ENCODE results near the gene ATXN2L.
A peak's percentile ranks its signal among the peaks of the same experiment; 100 is the strongest.
"Not testable (repeated sequence)": the region's sequence is repeated elsewhere in the genome, so short reads cannot be mapped to it uniquely, and the experiment has no call there.

The ATXN2L gene

DNA sequence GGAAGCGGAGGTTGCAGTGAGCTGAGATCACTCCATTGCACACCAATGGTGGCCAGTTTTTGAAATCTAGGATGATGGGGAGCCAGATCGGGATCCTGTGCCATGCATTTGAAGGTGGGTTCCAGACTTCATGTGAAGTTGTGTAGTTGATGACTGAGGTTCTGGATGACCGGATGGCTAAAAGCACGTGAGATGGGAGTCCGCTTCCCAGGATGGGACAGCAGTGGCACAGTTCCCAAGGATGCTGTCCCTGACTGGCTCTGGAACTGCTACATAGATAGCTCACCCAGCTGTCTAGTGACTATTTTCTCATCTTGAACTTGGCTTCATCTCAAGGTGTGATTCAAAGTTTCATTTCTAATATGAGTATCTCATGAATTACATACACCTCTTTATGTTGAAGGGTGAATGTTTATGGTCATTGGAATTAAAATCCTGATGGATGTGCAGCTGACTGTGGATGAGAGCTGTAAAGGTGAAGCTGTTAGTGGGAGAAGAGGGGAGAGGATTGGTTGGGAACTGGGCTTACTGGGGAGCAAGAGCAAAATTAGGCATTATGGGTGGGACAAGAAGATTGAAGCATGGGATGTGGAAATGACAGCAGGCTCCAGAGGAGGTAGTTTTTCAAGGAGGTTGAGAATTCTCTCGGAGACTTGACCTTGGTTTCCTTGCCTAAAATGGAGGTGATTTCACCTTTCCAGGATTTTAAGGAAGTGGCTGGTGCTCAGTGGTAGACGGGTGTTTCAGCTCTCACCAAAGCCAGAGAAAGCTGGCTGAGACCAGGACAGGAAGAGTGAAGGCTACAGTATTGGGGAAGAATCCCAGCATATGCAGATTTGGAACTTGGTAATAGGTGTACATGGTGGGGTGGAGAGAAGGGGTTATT, 15.1 kb downstream of the ATXN2L start:
- DNase-seq (ENCODE audit: low read depth in 2 of 2) = no peak

DNA sequence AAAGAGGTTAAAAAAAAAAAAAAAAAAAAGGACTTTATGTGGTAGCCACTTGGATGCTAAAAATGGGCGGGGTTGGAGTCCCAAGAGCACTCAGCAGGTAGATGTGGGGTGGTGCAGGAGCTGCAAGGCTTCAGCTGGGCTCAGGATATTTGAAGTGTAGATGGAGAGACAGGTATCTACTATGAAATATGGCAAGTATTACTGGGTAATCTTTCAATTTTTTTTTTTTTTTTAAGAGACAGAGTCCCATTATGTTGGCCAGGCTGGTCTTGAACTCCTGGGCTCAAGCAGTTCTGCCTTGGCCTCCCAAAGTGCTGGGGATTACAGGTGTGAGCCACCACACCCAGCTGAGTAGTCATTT, 15.7 kb downstream of the ATXN2L start:
- DNase-seq (ENCODE audit: low read depth in 2 of 2) = no peak

DNA sequence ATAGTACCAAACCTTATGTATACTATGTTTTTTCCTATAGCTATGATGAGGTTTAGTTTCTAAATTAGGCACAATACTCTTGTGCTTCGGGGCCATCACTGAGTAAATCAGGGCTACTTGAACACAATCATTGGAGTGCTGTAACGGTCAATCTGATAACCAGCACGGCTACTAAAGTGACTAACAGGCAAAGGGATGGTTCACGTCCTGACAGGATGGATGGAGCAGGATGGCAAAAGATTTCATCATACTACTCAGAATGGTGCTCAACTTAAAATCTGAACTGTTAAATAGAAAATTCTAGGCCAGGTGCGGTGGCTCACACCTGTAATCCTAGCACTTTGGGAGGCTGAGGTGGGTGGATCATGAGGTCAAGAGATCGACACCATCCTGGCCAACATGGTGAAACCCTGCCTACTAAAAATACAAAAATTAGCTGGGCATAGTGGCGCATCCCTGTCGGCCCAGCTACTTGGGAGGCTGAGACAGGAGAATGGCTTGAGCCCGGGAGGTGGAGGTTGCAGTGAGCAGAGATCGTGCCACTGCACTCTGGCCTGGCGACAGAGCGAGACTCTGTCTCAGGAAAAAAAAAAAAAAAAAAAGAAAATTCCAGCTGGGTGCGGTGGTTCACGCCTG, 16.3 kb downstream of the ATXN2L start:
- no peak for DNase-seq (ENCODE audit: low read depth in 2 of 2)

DNA sequence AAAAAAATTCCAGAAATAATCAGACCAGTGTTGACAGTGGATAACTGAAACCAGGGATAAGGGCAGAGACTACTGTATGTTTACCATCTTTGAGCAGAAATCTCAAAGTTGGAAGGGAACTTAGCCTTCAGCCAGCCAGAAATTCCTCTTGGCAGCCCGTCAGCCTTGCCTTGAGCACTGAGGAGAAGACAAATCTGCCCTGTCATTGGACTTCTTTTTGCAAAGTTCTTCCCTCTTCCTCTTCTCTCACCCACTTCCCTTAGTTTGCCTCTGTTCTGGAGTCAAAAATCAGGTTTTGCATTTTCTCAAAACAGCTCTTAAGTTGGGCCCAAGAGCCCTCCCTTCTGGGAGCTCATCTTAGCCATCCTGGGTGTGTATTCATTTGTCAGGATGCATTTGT, 17.1 kb downstream of the ATXN2L start:
- no peak for DNase-seq (ENCODE audit: low read depth in 2 of 2)

DNA sequence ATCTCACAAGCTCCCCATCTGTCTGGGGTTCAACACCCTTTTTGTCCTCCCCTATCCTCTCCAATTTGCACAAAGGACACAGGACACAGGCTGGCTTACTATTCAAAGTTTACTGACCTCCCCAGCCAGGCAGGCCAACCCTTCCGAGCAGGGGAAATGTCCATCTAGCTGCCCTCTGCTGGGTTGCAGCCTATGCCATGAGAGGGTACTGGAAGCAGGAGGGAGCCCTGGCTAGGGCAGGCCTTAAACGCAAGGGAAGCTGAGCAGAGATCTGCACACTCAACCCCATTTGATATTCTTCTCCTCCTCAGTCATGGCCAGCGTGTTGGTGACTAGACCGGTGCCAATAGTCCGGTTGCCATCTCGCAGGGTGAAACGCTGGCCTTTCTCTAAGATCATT, 19.9 kb downstream of the ATXN2L start:
- DNase-seq (ENCODE audit: low read depth in 2 of 2) = no peak

DNA sequence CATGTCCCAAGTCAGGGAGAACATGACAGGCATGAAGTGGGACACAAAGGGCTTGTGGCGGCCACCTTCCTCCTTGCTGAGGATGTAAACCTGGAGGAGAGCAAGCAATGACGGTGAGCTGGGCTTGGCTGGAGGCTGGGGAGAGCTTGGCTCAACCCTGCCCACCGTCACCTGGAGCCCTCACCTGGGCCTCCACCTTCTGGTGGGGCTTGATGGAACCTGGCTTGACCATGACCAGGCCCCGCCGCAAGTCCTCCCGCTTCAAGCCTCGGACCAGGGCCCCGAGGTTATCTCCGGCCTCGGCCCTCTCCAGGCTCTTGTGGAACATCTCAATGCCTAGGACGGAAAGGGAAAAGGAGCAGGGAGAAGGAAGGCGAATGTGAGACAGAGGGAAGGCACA, 21.0 kb downstream of the ATXN2L start:
- DNase-seq (ENCODE audit: low read depth in 2 of 2) = no peak

DNA sequence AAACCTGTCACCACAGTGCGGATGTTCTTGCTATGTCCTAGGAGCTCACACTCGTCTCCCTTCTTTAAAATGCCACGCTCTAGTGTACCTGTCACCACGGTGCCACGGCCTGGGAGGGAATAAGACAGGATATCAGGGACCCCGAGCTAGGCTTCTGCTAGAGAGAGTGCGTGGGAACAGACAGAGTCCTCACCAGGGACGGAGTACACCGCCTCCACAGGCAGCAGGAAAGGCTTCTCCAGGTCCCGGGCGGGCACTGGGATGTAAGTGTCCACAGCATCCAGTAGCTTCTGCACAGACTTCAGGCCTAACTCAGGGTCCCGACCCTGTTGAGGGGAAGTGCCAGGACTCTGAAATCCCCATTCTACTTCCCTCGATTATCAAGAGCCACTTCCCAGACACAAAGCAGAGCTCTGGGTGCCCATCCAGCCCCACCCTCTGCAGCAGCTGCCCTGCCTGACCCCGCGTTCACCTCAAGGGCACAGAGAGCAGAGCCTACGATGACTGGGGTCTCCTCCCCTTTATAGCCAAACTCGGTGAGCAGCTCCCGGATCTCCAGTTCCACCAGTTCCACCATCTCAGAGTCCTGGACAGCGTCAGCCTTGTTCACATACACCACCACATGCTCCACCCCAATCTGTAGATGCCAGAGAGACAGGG, 21.6 kb downstream of the ATXN2L start:
- DNase-seq (ENCODE audit: low read depth in 2 of 2) = no peak

DNA sequence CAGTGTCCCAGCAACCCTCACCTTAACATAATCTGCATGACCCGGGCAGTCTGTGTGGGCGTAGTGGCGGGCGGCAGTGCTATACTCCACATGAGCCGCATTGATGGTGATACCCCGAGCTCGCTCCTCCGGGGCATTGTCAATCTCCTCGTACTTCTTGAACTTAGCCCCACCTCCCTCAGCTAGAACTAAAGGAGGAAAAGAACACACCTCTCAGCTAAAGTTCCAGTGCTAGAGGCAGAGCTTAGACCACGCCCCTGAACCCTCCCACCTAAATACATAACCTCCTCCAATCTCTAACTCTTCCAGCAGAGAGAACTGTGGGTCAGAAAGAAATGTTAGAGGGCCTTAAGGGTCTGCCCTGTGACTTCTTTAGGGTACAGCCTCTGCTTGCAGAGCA, 22.5 kb downstream of the ATXN2L start:
- peak in 1 of 2 donors; percentile 25 for DNase-seq (ENCODE audit: low read depth in 2 of 2)

DNA sequence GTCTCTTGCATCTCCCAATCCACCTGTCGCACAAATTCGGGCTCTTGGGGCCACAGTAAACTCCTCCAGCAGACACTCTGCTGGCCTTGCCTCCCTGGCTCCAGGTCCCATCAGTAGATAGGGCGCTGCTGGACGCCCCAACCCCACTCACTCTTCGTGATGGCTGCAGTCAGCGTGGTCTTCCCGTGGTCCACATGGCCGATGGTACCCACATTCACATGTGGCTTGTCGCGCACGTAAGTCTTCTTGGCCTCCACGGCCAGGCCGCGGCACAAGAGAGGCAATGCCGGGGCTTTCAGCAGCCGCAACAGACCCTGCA, 22.9 kb downstream of the ATXN2L start:
- no peak for DNase-seq (ENCODE audit: low read depth in 2 of 2)

DNA sequence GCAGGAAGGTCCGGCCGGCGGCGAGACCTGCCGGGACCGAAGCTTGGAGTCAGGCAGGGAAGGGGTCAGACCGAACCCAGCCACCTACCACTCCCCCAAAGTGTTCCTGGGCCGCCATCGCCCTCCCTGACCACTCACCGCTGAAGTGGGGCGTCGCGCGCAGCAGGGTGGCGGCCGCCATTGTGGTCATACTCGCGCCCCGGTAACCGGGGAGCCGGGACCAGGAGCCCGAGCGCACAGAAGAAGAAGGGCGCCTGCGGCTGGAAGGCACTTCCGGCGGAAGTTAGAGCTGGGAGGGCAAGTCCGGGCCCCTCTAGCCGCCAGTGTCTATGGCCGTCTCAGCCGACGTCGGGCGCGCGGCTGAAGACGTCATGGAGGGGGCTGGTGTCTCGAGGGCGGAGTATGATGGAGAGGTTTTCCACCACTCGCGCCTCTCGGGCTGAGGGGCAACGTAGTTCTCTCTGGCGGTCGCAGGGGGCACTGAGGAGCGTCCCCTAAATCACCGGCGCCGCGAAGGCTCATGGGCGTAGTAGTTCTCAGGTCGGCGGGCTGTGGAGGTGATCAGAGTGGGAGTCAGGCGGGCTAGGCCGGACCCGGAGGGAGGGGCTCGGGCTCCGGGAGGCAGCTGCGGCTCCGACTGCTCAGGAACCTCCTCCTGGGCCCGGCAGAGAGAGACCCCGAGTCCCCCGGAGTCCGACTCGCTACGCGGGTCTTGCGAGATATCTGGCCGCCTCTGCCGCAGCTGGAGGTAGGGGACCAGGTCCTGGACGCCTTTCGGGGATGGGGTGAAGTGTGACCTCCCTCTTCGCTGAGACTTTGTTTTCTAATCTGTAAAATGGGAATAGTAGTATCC, 23.5 kb downstream of the ATXN2L start, which contains the start of gene TUFM:
TSS of gene TUFM (minus strand) at position 269 of the 853 bp plus-strand sequence. CDS start at position 190, 79 bp downstream.
- DNase-seq (ENCODE audit: low read depth in 2 of 2) = peak; percentile 96 to 97

DNA sequence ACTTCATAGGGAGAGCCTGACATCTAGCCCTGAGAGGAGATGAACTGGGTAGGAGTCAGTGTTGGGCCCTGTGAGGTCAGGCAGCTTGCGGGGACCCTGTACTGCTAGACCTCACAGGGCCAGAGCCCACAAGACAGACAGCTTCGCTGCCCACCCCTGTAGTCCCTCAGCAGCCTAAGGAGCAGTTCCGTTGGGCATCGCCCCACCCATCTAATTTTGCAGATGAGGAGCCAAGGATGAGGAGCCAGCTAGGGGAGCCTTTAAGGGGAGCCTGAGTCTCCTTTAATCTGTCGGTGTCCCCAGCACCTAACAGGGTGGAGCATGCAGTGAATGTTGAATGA, 24.1 kb downstream of the ATXN2L start:
- no peak for DNase-seq (ENCODE audit: low read depth in 2 of 2)

DNA sequence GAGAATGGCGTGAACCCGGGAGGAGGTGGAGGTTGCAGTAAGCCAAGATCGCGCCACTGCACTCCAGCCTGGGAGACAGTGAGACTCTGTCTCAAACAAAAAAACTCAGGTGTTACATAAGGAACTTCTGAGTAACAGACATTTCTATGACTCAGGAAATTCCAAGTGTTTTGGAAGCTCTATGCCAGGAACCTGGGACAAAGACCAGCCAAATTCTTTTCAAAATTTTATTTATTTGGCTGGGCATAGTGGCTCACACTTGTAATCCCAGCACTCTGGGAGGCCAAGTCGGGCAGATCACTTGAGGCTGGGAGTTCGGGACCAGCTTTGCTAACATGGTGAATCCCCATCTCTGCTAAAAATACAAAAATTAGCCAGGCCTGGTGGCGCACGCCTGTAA, 35.6 kb downstream of the ATXN2L start:
- no peak for DNase-seq (ENCODE audit: low read depth in 2 of 2)

DNA sequence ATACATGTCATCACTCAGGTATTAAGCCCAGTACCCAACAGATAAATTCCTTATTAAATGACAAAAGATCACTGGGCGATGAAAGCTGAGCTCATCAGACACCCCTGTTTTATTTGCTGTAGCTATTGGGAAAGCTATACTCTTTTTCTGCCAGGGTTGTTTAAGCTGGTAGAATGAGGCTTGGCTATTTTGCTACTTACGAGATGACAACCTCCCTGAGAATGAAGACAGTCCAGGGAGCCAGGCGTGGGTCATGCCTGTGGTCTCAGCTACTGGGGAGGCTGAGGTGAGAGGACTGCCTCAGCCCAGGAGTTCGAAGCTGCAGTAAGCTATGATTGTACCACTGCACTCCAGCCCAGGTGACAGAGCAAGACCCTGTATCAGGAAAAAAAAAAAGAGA, 36.5 kb downstream of the ATXN2L start:
- DNase-seq (ENCODE audit: low read depth in 2 of 2) = no peak

DNA sequence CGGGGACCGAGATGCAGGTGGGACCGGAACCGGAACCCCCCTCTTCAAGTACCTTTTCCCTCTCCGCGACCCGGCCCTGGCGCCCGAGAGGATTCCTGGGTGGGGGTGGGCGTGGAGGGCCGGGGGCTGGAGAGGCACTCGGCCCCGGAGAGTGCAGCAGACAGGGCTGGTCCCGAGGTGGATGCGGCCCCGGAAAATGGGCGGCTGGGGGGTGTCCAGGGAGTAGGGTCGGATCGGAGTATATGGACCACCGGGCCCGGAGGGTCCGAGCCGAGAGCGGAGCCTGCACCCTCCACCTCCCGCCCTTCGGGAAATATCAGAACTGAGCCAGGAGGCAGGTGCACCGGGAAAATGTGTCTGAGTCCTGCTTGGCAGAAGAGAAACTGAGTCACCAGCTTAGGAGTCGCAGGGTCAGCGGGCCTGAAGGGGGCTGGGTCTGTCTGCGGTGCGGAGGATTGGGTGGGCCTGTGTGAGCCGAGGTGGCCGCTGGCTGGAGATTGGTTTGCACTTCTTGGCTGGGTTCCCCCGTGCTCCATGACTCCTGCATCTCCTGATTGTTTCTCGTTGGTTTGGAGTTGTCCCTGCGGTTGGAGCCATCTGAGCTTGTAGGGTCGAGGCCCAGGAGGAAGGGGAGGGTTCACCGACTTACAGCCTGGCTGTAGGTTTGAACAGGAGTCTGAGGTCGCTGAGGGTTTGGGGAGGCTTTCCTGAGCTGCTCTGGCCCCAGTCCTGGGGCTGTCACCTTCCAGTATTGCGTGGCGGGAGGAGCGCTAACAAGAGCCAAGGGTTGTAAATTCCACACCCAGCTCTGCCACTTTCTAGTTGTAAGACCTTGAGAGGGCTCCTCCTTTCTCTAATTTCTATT, 41.4 kb downstream of the ATXN2L start:
- no peak for DNase-seq (ENCODE audit: low read depth in 2 of 2)

DNA sequence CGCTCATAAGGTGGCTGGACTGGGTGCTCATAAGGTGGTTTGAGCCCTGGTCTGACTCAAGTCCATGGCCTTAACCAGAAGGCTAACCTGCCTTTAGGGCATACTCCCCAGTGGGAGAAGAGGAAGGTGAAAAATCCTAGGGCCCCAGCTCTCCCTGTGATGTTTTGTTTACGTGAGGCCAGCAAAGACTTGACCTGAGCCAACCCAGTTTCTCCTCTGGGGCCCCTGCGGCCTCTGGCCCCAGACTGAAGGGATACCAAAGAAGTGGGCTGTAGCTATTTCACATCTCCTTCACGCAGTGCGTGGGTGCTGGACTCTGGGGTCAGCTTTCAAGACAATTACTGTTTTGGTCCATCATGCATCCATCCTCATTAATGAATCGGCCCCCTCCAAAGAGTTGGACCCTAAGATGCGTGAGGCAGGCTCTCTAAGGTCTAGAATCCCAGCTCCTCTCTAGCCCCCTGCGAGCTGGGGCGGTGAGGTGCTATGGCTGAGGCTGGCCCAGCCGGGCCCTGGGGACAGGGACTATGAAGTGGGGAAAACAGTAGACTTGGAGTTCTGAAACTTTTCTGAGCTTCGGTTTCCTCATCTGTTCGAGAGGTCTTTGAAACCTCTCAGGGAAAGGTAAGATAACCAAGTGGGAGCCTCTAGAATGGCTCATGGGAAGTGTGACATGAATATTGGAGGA, 42.3 kb downstream of the ATXN2L start:
- DNase-seq (ENCODE audit: low read depth in 2 of 2) = no peak

DNA sequence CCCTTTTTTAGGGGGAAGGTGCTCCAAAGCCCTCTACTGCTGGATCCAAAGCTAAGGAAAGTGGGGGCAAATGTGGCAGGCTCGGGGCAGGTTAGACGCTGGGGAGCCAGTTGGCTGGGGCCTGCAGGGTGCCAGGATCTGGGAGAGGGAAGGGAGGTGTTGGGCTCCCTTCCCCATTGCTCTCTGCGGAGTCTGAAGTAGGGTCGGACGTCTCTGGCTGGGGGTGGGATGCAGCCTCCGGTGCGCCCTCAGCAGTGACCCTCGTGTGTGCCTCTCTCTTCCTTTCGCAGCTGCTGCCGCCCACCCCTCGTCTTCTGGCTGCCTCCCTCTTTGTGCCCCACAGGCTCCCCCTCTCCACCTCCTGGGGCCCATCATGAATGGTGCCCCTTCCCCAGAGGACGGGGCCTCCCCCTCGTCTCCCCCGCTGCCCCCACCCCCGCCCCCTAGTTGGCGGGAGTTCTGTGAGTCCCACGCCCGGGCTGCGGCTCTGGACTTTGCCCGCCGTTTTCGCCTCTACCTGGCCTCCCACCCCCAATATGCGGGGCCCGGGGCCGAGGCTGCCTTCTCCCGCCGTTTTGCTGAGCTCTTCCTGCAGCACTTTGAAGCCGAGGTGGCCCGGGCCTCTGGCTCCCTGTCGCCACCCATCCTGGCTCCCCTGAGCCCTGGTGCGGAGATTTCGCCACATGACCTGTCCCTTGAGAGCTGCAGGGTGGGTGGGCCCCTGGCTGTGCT, 43.1 kb downstream of the ATXN2L start:
- DNase-seq (ENCODE audit: low read depth in 2 of 2) = no peak

DNA sequence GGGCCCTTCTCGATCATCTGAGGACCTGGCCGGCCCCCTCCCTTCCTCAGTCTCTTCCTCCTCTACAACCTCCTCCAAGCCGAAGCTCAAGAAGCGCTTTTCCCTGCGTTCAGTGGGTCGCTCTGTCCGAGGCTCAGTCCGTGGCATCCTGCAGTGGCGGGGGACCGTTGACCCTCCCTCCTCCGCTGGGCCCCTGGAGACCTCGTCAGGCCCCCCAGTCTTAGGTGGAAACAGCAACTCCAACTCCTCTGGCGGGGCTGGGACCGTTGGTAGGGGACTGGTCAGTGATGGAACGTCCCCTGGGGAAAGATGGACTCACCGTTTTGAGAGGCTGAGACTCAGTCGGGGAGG, 43.6 kb downstream of the ATXN2L start:
- DNase-seq (ENCODE audit: low read depth in 2 of 2) = no peak

DNA sequence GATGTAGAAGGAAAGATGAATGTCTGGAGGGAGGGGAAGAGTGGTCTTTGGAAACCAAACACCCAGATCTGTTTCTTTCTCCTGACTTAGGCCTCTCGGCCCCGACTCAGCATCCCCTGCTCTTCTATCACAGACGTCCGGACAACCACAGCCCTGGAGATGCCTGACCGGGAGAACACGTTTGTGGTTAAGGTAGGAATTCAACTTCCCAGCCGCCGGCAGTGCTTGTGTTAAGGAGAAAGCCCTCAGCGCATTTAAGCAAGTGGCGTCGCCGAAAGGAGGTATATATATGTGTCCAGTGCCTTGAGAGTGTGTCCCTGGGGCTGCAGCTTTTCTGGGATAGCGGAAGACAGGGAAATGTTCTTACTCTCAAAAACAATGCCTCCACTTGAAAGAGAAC, 44.4 kb downstream of the ATXN2L start:
- no peak for DNase-seq (ENCODE audit: low read depth in 2 of 2)

DNA sequence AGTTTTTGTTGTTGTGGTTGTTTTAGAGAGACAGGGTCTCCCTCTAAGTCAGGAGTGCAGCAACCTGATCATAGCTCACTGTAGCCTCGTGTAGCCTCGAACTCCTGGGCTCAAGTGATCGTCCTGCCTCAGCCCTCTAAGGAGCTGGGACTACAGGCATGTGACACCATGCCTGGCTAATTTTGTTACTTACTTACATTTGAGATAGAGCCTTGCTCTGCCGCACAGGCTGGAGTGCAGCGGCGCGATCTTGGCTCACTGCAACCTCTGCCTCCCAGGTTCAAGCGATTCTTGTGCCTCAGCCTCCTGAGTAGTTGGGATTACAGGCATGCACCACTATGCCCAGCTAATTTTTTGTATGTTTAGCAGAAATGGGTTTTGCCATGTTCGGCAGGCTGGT, 44.8 kb downstream of the ATXN2L start:
- not testable (repeated sequence) for DNase-seq (ENCODE audit: low read depth in 2 of 2)

DNA sequence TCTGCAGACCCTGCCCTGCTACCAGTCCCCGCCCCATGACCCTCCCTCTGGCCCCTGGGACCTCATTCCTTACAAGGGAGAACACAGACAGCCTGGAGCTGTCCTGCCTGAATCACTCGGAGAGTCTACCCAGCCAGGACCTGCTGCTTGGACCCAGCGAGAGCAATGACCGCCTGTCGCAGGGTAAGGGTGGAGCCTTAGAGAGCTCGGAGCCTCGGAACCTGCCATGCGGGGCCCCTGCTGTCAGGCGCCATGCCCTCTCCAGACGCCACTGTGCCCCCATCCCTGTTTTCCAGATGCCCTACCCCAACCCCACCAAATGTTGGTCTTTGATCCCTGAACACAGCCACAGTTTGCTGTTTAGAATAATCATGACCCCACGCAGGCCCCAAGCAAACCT, 46.4 kb downstream of the ATXN2L start:
- DNase-seq (ENCODE audit: low read depth in 2 of 2) = no peak
